HUES64 (cell line): ENCODE results near the gene PLAU.

Source experiments
- H3K27ac ChIP-seq: 2 replicates; pipeline ENCODE4 v1.7.0; 2013; ENCODE audit warnings: low read depth, low read length, inconsistent platforms
- H3K27me3 ChIP-seq: 2 replicates; pipeline ENCODE4 v1.6.1; 2013; ENCODE audit warnings: mild to moderate bottlenecking, low read length; ENCODE audit not compliant: insufficient read depth
- H3K36me3 ChIP-seq: 2 replicates; pipeline ENCODE4 v1.6.1; 2013; ENCODE audit warnings: mild to moderate bottlenecking, low read length; ENCODE audit not compliant: insufficient read depth
- H3K4me1 ChIP-seq: 2 replicates; pipeline ENCODE4 v1.6.1; 2013; ENCODE audit warnings: mild to moderate bottlenecking, low read length, moderate library complexity; ENCODE audit not compliant: insufficient read depth
- H3K4me3 ChIP-seq: 2 replicates; pipeline ENCODE4 v1.5.1; 2013; ENCODE audit warnings: mild to moderate bottlenecking, low read length, moderate library complexity
- H3K9ac ChIP-seq: 2 replicates; pipeline ENCODE4 v1.6.1; 2013; ENCODE audit warnings: mild to moderate bottlenecking, low read depth, low read length
- H3K9me3 ChIP-seq: 2 replicates; pipeline ENCODE4 v1.6.1; 2013; ENCODE audit warnings: low read depth, low read length; ENCODE audit not compliant: insufficient read depth
- WGBS: fragments of 150-250, 120-280 bp; methylation state at CpG from one replicate; pipeline ENCODE4 v1.1.7; 2013; ENCODE audit warnings: missing lambda C conversion rate; 5-methylcytosine and 5-hydroxymethylcytosine counted together

Gene PLAU

DNA sequence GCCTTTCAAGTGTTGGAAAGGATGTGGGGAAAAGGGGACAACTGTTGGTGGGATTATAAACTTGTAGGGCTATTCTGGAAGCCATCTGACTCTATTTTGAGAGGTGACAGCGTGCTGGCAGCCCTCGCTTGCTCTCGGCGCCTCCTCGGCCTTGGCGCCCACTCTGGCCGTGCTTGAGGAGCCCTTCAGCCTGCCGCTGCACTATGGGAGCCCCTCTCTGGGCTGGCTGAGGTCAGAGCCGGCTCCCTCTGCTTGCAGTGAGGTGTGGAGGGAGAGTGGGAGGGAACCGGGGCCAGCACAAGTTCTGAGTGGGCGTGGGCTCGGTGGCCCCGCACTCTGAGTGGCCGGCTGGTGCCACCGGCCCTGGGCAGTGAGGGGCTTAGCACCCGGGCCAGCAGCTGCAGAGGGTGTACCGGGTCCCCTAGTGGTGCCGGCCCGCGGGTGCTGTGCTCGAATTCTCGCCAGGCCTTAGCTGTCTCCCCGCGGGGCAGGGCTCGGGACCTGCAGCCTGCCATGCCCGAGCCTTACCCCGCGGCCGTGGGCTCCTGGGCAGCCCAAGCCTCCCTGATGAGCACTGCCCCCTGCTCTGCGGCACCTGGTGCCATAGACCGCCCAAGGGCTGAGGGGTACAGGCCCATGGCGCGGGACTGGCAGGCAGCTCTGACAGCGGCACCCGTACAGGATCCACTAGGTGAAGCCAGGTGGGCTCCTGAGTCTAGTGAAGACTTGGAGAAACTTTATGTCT lies 33.6 kb downstream of the PLAU start:
- H3K4me1 ChIP-seq = peaks cover 6% of the 10 kb centered on the region
- WGBS = 96% methylated on average over 35 of the region's 35 CpGs

DNA sequence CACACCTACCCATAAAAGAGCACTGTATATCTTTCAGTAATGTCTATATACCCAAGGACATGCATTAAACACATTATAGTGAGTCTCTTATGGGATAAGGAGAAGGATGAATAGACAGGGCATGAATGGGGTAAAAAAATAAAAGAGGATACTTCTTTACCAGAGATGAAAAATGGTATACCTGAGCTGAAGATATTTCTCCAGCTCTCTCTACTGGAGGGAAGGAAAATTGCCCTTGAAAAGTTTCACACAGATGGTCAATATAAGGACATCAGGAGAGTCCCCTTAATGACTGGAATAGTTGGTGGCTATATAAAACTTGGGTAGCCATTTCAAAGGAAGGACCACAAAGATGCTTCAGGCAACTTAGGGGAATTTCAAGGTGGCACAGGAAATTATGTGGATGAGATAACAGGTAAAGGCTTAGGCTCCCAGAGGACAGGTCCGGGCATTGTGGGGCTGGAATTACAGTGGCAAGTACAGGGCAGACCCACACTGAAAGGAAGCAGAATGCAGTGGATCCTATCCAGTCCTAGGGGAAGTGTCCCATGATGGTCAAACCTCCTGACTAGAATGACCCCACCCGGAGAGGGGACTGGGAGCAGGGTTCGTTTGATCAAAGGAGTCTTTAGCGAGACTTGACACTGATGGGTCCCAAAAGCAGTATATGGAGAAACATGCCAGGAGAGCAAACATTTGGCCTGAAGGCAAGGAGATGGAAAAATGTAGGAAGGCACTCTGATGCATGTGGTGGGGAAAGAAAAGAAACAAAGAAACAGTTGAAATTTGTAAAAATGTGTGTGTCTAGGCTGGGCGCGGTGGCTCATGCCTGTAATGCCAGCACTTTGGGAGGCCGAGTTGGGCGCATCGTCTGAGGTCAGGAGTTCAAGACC lies 35.6 kb downstream of the PLAU start:
- WGBS = 92% methylated on average over 9 of the region's 9 CpGs

More for the DNA sequence above, 33.6 kb downstream of the PLAU start:
- H3K27me3 ChIP-seq = no peaks in the 10 kb centered on the region
- H3K4me3 ChIP-seq = no peak overlapping the region
- H3K36me3 ChIP-seq = no peaks in the 10 kb centered on the region
- 0 out of 2 replicates have a peak, but pooled peaks cover 8% of the 10 kb centered on the region for H3K9me3 ChIP-seq
- no peak overlapping the region for H3K9ac ChIP-seq
- no peak overlapping the region for H3K27ac ChIP-seq

DNA sequence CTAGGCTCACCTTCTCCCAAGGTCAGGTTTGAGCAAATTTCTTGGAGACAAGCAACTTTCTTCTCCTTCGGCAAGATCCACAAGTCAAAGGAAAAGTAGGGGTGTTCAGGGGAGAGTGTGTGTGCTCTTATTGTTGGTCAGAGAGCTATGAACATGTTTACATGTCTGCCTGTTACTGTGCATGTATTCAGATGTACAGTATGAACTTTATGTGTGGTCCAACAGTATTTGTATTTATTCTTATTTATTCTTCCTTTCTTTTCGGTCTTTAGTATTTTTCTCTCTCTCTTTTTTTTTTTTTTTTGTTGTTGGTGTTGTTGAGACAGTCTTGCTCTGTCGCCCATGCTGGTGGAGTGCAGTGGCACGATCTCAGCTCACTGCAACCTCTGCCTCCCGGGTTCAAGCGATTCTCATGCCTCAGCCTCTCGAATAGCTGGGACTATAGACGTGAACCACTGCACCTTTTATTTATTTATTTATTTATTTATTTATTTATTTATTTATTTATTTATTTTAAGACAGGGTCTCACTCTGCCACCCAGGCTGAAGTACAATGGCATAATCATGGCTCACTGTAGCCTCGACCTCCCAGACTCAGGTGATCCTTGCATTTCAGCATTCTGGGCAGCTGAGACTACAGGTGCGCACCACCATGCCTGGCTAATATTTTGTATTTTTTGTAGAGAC lies 38.2 kb downstream of the PLAU start:
- no peak overlapping the region for H3K27ac ChIP-seq
- 89% methylated on average over 7 of the region's 10 CpGs for WGBS
- H3K4me1 ChIP-seq = peaks cover 4% of the 10 kb centered on the region; the same call in 1 of the 2 replicates
- no peaks in the 10 kb centered on the region for H3K27me3 ChIP-seq
- H3K4me3 ChIP-seq = no peak overlapping the region
- H3K36me3 ChIP-seq = no peaks in the 10 kb centered on the region
- H3K9ac ChIP-seq = no peak overlapping the region
- H3K9me3 ChIP-seq = 0 out of 2 replicates have a peak, but pooled peaks cover 3% of the 10 kb centered on the region

More for the DNA sequence above, 35.6 kb downstream of the PLAU start:
- H3K4me3 ChIP-seq = no peak overlapping the region
- H3K9ac ChIP-seq = no peak overlapping the region
- H3K4me1 ChIP-seq = peaks cover 4% of the 10 kb centered on the region; the same call in 1 of the 2 replicates
- 0 out of 2 replicates have a peak, but pooled peaks cover 8% of the 10 kb centered on the region for H3K9me3 ChIP-seq
- H3K36me3 ChIP-seq = no peaks in the 10 kb centered on the region
- H3K27me3 ChIP-seq = no peaks in the 10 kb centered on the region
- H3K27ac ChIP-seq = no peak overlapping the region

DNA sequence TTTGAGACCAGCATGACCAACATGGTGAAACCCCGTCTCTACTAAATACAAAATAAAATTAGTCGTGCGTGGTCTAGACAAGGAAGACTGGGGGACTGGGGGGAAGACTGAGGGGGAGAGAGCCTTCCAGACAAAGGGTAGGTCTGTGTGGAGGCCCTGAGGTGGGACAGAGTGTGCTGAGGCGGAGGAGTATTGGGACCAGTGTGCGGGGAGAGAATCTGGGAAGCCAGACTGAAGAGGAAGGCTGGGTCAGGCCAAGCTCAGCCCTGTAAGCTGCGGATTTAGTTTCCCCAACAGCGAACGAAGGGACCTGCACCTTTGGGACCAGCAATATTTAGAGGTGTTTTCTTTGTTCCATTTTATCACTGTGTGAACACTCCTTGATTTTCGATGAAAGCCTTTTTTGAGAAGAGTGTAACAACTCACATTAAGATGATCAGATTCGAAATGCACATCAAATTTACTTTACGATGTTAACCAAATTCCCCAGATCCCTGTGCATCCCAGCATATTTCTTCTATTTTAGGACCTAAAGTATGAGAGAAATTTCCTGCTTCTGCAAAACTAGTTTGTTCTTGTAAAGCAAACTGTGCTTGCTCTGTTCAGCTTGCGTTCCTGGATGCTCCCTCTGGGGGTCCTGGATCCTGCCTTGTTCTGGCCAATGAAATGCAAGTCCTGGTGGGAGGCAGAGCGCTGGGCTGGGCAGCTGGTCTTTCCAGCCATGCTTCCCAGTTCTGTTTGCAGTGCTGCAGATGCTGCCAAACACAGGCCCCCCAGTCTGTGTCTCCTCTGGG lies 39.4 kb downstream of the PLAU start:
- Histone ChIP-seq H3K36me3 (no peaks in the 10 kb centered on the region), H3K9ac (no peak overlapping the region), H3K4me3 (no peak overlapping the region), H3K27me3 (no peaks in the 10 kb centered on the region), H3K9me3 (no peaks in the 10 kb centered on the region), H3K4me1 (peaks cover 4% of the 10 kb centered on the region; the same call in 1 of the 2 replicates), H3K27ac (no peak overlapping the region)
- WGBS = 84% methylated on average over 13 of the region's 13 CpGs

DNA sequence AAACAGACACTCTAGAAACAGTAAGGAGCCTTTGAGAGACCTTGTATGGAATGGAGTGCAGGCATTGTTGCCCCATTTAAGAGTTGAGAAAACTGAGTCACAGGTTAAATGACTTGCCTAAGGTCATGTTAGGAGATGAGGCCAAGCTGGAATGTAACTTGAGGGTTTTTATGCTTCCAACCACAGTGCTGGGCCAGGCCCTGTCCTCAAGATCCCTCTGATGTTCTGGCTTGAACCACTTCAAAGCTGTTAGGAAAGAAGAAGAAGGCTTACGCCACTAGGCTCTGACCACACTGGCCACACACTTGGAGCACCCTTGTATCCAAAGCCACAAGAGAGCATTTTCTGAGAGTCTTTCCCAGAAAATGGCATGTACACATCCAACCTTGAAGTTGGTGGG lies 42.7 kb downstream of the PLAU start:
- peaks cover 12% of the 10 kb centered on the region for H3K4me1 ChIP-seq
- 91% methylated on average over 1 of the region's 1 CpG for WGBS

DNA sequence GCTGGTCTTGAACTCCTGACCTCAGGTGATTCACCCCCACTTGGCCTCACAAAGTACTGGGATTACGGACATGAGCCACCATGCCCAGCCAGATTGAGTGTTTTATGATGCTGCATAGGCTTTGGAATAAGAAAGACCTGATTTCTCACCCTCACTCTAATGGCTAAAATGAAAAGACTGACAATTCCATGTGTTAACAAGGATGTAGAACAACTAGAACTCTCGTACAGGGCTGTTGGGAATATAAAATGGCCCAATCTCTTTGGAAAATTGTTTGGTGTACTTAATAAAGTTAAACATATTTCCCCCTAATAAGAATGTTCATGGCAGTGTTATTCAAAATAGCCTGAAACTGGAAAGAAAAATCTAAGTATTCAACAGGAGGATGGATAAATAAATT lies 43.8 kb downstream of the PLAU start:
- H3K9ac ChIP-seq = no peak overlapping the region
- peaks cover 12% of the 10 kb centered on the region for H3K4me1 ChIP-seq
- no peaks in the 10 kb centered on the region for H3K9me3 ChIP-seq
- H3K27me3 ChIP-seq = no peaks in the 10 kb centered on the region
- H3K27ac ChIP-seq = no peak overlapping the region
- 83% methylated on average over 2 of the region's 2 CpGs for WGBS
- no peaks in the 10 kb centered on the region for H3K36me3 ChIP-seq
- H3K4me3 ChIP-seq = no peak overlapping the region

More for the DNA sequence above, 42.7 kb downstream of the PLAU start:
- Histone ChIP-seq H3K9ac (no peak overlapping the region), H3K27ac (no peak overlapping the region), H3K36me3 (no peaks in the 10 kb centered on the region), H3K4me3 (no peak overlapping the region), H3K27me3 (no peaks in the 10 kb centered on the region), H3K9me3 (no peaks in the 10 kb centered on the region)

DNA sequence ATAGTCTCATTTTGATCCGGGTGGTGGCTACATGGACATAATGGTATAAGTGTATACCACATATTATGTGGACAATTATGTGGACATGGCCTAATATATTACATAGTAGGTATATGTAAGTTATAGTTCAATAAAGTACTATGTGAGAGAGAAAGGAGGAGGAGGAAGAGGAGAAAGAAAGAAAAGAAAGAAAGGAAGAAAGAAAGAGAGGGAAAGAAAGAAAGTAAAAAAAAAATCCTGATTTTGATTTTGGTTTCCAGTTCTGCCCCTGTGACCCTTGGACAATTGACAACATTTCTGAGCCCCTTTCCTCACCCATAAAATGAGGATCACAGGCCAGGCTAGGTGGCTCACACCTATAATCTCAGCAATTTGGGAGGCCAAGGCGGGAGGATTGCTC lies 44.8 kb downstream of the PLAU start:
- no peak overlapping the region for H3K9ac ChIP-seq
- no peaks in the 10 kb centered on the region for H3K27me3 ChIP-seq
- no peaks in the 10 kb centered on the region for H3K9me3 ChIP-seq
- H3K36me3 ChIP-seq = no peaks in the 10 kb centered on the region
- no peak overlapping the region for H3K4me3 ChIP-seq
- peaks cover 8% of the 10 kb centered on the region for H3K4me1 ChIP-seq
- H3K27ac ChIP-seq = no peak overlapping the region
- WGBS = 97% methylated on average over 2 of the region's 2 CpGs

DNA sequence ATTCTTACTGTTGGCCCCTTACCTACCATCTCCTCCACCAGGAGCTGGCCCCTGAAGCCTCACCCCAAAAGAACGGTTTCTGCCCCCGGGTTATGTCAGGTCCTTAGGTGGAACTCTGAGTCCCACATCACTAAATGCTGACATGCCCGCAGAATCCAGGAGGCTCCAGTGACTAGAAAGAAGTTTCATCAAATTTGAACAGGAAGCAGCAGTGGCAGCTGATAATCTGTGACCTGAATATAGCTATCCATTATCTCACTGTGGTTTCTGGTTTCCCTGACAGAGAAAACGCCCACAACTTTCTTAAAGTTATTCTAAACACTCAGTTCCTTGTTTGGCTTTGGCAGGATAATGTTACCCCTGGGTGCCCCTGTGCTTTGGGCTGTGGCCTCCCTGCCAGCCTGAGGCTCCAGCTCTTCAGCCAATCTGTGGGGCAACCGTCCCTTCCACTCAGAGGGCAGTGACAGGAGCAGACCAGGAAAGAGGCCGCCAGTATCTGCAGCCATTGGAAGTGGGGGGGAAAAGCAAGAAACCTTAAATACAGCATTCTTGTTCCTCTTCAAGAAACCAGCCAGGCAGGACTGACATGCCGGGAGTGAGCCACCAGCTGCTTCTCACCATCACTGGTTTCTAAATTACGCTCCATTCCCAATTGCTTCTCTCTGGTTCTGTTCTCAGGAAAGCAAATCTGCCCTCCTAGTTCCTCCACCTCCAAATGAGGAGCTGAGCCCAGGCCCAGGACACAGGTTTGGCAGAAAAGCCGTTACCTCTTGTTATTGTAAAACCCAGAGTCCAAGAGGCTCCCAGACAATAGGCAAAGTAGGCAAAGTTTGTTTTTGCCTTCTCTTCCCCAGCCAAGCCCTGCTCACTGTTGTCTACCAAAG lies 45.8 kb downstream of the PLAU start:
- H3K36me3 ChIP-seq = no peaks in the 10 kb centered on the region
- H3K9ac ChIP-seq = no peak overlapping the region
- no peak overlapping the region for H3K4me3 ChIP-seq
- H3K27me3 ChIP-seq = no peaks in the 10 kb centered on the region
- WGBS = 78% methylated on average over 9 of the region's 9 CpGs
- H3K27ac ChIP-seq = no peak overlapping the region
- H3K9me3 ChIP-seq = no peaks in the 10 kb centered on the region
- H3K4me1 ChIP-seq = peaks cover 8% of the 10 kb centered on the region

DNA sequence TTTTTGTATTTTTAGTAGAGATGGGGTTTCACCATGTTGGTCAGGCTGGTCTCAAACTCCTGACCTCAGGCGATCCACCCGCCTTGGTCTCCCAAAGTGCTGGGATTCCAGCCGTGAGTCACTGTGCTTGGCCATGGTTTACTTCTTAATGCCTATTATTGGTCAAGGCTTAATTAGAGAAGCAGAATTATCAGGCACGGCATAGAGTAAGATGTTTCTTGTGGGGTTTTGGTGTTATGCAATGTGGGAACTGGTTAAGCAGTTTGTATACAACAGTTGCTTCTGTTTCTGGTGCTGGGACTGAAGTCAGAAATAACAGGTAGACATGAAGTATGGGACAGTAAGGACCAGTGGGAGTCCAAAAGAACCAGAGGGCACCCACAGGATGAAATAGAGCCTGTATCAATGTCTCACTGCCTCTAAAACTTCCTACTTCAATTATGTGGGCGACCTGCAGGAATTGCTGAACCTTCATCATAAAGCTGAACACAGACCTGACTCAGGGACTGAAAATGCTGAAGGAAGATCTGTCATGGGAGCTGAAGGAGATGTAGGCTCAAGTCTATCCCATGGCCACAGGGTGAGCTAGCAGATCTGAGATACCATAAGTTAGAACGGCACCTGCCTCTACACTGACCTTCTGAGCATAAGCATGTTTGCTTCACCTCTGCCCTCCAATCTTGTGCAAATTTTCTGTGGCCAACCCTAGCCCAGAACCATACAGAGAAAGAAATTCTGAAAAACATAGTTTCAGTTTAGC lies 48.7 kb downstream of the PLAU start:
- Histone ChIP-seq H3K4me1 (peaks cover 14% of the 10 kb centered on the region), H3K9me3 (no peaks in the 10 kb centered on the region), H3K4me3 (no peak overlapping the region), H3K27me3 (no peaks in the 10 kb centered on the region), H3K9ac (no peak overlapping the region), H3K27ac (no peak overlapping the region), H3K36me3 (no peaks in the 10 kb centered on the region)
- 91% methylated on average over 6 of the region's 6 CpGs for WGBS
